Measurements from ENCODE around the gene IRAK3.

DNA sequence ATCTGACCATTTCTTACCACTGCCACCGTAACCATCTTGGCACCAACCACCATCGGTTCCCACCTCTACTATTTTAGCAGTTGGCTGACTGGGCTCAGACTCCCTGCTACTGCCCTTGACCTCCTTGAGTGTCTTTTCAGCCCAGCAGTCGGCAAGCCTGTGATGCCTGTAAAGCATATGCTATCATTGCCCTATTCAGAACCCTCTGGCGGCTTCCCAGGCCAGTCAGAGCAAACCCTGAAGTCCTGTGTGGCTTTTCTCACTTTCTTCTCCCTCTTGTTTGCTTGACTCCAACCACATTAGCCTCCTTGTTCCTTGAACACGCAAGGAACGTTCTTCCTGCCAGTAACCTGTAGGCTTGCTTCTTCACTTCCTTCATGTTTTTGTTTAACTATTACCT is 6.2 kb downstream of the IRAK3 start:
- TF ChIP-seq, protein P1, sequence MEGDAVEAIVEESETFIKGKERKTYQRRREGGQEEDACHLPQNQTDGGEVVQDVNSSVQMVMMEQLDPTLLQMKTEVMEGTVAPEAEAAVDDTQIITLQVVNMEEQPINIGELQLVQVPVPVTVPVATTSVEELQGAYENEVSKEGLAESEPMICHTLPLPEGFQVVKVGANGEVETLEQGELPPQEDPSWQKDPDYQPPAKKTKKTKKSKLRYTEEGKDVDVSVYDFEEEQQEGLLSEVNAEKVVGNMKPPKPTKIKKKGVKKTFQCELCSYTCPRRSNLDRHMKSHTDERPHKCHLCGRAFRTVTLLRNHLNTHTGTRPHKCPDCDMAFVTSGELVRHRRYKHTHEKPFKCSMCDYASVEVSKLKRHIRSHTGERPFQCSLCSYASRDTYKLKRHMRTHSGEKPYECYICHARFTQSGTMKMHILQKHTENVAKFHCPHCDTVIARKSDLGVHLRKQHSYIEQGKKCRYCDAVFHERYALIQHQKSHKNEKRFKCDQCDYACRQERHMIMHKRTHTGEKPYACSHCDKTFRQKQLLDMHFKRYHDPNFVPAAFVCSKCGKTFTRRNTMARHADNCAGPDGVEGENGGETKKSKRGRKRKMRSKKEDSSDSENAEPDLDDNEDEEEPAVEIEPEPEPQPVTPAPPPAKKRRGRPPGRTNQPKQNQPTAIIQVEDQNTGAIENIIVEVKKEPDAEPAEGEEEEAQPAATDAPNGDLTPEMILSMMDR (IDR thresholded peaks at IDR 0.05; ENCODE audit: poor library complexity) = no peak
- TF ChIP-seq EZH2phosphoT487 (IDR thresholded peaks at IDR 0.05; ENCODE audit: low read depth, severe bottlenecking, unreplicated experiment) (no peak), EZH2 (IDR thresholded peaks at IDR 0.05; ENCODE audit: borderline replicate concordance) (no peak)
